ENCODE data around the gene KCTD11.

GRCh38 chr17:7330638-7331015 is 21.3 kb upstream of the KCTD11 start:
- TF ChIP-seq CTCF (conservative IDR thresholded peaks at IDR 0.05; ENCODE audit: low read depth in 2 of 2): no peak
- no peak for TF ChIP-seq REST (IDR thresholded peaks at IDR 0.05; ENCODE audit: unreplicated experiment)
- TF ChIP-seq EZH2 (IDR thresholded peaks at IDR 0.05; ENCODE audit: low read depth, unreplicated experiment): no peak
- no peak for TF ChIP-seq EZH2phosphoT487 (IDR thresholded peaks at IDR 0.05; ENCODE audit: unreplicated experiment)
- TF ChIP-seq POLR2AphosphoS5 (IDR thresholded peaks at IDR 0.05; ENCODE audit: low read depth): no peak
- no peak for TF ChIP-seq CREB1 (CRISPR knock-in tag; IDR thresholded peaks at IDR 0.05; ENCODE audit: low read depth)
- no peak for TF ChIP-seq ETS1 (IDR thresholded peaks at IDR 0.05)
- TF ChIP-seq NANOG (IDR thresholded peaks at IDR 0.05; ENCODE audit: borderline replicate concordance): no peak
- TF ChIP-seq JUNB (IDR thresholded peaks at IDR 0.05; ENCODE audit: unreplicated experiment): no peak
- TF ChIP-seq ZNF114 (CRISPR knock-in tag; IDR thresholded peaks at IDR 0.05): no peak
- TF ChIP-seq ZNF462 (CRISPR knock-in tag; IDR thresholded peaks at IDR 0.05): no peak
- no peak for TF ChIP-seq STAT1 (IDR thresholded peaks at IDR 0.05; ENCODE audit: unreplicated experiment)
- no peak for TF ChIP-seq ZNF331 (CRISPR knock-in tag; IDR thresholded peaks at IDR 0.05; ENCODE audit: low read depth)
